Activated T-helper 1 cell treated with Interleukin-2 at 50 U/mL for 16 hours (primary cell): ENCODE results near the gene MED25.

Source experiments
- DNase-seq: peaks from one replicate; pipeline ENCODE4 v3.0.0-alpha.2; 2020; ENCODE audit warnings: low read depth

MED25 gene

GRCh38 chr19:49844138-49845095 is 26.3 kb downstream of the MED25 start:
- no peak for DNase-seq

GRCh38 chr19:49845414-49845813 is 27.3 kb downstream of the MED25 start:
- no peak for DNase-seq

GRCh38 chr19:49846408-49846807 is 28.3 kb downstream of the MED25 start:
- DNase-seq, result no peak

GRCh38 chr19:49847731-49848696 is 29.9 kb downstream of the MED25 start:
- DNase-seq, result no peak

GRCh38 chr19:49848938-49849337 is 30.8 kb downstream of the MED25 start:
- DNase-seq, result no peak

GRCh38 chr19:49849433-49850220 is 31.5 kb downstream of the MED25 start:
- no peak for DNase-seq

GRCh38 chr19:49850221-49850486 is 32.1 kb downstream of the MED25 start:
- no peak for DNase-seq

- peak; percentile 79 for DNase-seq
Observed at GRCh38 chr19:49850487-49851342, 32.6 kb downstream of the MED25 start, which contains the start of gene PTOV1. TSS of gene PTOV1 (plus strand) at chr19:49851159.

- DNase-seq, result no peak
Observed at GRCh38 chr19:49851456-49852259, 33.6 kb downstream of the MED25 start.

- no peak for DNase-seq
Observed at GRCh38 chr19:49852631-49853126, 34.6 kb downstream of the MED25 start.

GRCh38 chr19:49853852-49854377 is 35.8 kb downstream of the MED25 start:
- DNase-seq, result no peak

GRCh38 chr19:49854378-49855263 is 36.5 kb downstream of the MED25 start:
- no peak for DNase-seq

GRCh38 chr19:49855277-49855675 is 37.2 kb downstream of the MED25 start:
- DNase-seq, result no peak

GRCh38 chr19:49855676-49856573 is 37.8 kb downstream of the MED25 start:
- DNase-seq, result no peak

- no peak for DNase-seq
Observed at GRCh38 chr19:49856574-49857021, 38.5 kb downstream of the MED25 start.

- no peak for DNase-seq
Observed at GRCh38 chr19:49857061-49857837, 39.2 kb downstream of the MED25 start.

- DNase-seq, result no peak
Observed at GRCh38 chr19:49857838-49858087, 39.7 kb downstream of the MED25 start.
